Measurements from ENCODE around the gene SLC23A2.

Gene SLC23A2

DNA sequence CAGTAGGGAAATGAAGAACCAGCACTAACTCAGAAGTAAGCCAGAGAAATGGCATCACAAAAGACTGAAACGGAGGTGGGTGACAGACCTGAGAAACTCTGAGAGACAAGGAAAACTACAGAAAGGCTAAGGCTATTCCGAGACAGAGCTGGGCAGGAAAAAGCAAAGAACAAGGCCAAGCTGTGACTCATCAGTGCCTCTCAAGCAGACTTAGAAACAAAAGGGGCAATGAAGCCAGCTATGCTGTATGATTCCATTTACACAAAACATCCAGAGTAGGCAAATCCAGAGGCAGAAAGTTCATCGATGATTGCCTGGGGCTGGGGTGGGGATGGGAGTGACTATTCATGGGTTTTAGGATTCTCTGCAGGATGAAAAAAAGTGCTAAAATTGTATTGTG is 50.0 kb downstream of the SLC23A2 start:
- DNase-seq = peak in 1 of 2 donors; percentile 51
- Histone ChIP-seq H3K9me3 (no peaks in the 10 kb centered on the region), H3K27ac (peak overlapping the region; percentile 59 to 64), H3K4me3 (no peak overlapping the region), H3K36me3 (peaks cover 0 to 5% (median 0%) of the 10 kb centered on the region in 3 donors), H3K27me3 (no peaks in the 10 kb centered on the region), H3K4me1 (peaks cover 0 to 31% (median 15%) of the 10 kb centered on the region in 4 donors)
- no peak for TF ChIP-seq CTCF (IDR thresholded peaks at IDR 0.05)
- intact Hi-C loops (cut with DNase I; ENCODE audit: low total_unique reads) = no loop called here

GRCh38 chr20:4950841-4951240 is 50.5 kb downstream of the SLC23A2 start:
- intact Hi-C loops (cut with DNase I; ENCODE audit: low total_unique reads) = no loop called here
- no peaks in the 10 kb centered on the region for H3K27me3 ChIP-seq
- TF ChIP-seq CTCF (IDR thresholded peaks at IDR 0.05) = no peak
- DNase-seq = no peak
- H3K4me1 ChIP-seq = peaks cover 0 to 31% (median 15%) of the 10 kb centered on the region in 4 donors
- H3K36me3 ChIP-seq = peaks cover 0 to 5% (median 0%) of the 10 kb centered on the region in 3 donors
- H3K4me3 ChIP-seq = no peak overlapping the region
- H3K9me3 ChIP-seq = no peaks in the 10 kb centered on the region
- peak overlapping the region; percentile 59 to 64 for H3K27ac ChIP-seq

GRCh38 chr20:4950437-4950836 is 50.9 kb downstream of the SLC23A2 start:
- no peak overlapping the region for H3K4me3 ChIP-seq
- no peaks in the 10 kb centered on the region for H3K9me3 ChIP-seq
- intact Hi-C loops (cut with DNase I; ENCODE audit: low total_unique reads) = no loop called here
- peak overlapping the region; percentile 59 to 64 for H3K27ac ChIP-seq
- no peaks in the 10 kb centered on the region for H3K27me3 ChIP-seq
- peaks cover 0 to 5% (median 0%) of the 10 kb centered on the region in 3 donors for H3K36me3 ChIP-seq
- H3K4me1 ChIP-seq = peaks cover 0 to 31% (median 15%) of the 10 kb centered on the region in 4 donors
- TF ChIP-seq CTCF (IDR thresholded peaks at IDR 0.05) = no peak
- DNase-seq = no peak

DNA sequence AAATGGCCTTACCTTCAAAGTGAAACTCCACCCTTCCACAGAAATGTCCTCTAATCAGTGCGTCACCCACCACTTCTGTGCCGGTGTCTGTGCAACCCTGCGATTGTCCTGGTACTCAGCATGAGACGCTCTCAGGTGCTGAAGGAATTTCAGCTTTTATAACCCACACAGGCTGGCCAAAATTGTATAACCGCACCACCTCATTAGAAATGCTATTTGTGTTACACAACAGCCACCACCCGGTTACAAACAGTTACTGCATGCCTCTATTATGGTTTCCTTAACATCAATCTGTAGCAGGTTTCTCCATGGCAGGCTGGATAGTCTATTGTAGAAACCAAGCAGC is 51.5 kb downstream of the SLC23A2 start:
- Histone ChIP-seq H3K36me3 (peaks cover 0 to 5% (median 0%) of the 10 kb centered on the region in 3 donors), H3K27me3 (no peaks in the 10 kb centered on the region), H3K4me1 (peaks cover 0 to 31% (median 15%) of the 10 kb centered on the region in 4 donors), H3K9me3 (no peaks in the 10 kb centered on the region), H3K4me3 (no peak overlapping the region), H3K27ac (peak overlapping the region in 1 of 2 donors; percentile 59)
- TF ChIP-seq CTCF (IDR thresholded peaks at IDR 0.05) = peak; percentile 54 to 64
- DNase-seq = no peak
- intact Hi-C loops (cut with DNase I; ENCODE audit: low total_unique reads) = no loop called here

DNA sequence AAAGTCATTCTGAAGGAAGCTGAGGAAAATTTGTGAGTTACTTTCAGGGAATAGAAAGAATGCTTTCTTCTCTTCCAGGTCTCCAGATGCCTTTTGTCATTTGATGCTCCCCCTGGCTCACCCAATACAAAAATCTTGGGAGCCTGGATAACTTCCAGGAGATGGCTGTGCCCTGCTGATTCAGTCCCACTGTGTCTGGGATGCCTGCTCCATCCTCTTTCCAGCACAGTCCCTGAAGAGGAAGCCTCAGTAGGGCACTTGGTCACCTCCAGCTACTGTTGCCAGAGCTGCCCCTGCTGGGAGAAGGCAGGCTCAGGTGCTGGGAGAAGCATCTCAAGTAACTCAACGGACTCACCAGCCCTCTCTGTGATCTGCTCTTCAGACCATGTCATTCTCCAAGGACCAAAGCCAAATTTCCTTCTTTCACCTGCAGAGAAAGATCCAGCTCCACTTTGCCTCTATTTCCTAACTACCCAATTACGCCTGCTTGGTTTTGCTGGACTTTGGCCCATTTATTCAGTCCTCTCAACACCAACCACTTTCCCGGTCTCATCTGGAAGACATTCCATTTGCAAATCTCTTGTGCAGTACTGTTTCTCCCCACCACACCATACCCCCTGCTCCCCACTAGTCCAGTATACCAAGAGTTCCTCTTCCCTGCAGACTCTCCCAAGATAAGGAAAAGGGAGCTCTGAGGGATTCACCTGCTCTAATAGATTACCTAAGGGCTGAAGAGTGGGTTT is 53.3 kb downstream of the SLC23A2 start:
- H3K4me3 ChIP-seq = no peak overlapping the region
- no peak overlapping the region for H3K27ac ChIP-seq
- H3K27me3 ChIP-seq = no peaks in the 10 kb centered on the region
- peaks cover 0 to 31% (median 15%) of the 10 kb centered on the region in 4 donors for H3K4me1 ChIP-seq
- intact Hi-C loops (cut with DNase I; ENCODE audit: low total_unique reads) = no loop called here
- TF ChIP-seq CTCF (IDR thresholded peaks at IDR 0.05) = no peak
- no peaks in the 10 kb centered on the region for H3K9me3 ChIP-seq
- DNase-seq = no peak
- peaks cover 0 to 5% (median 0%) of the 10 kb centered on the region in 3 donors for H3K36me3 ChIP-seq

Data from tibial artery (tissue), 4 donors.